B cell (primary cell): ENCODE results near the gene RBM27.

ENCODE experiments used
- EZH2 ChIP-seq: IDR thresholded peaks from 2 replicates; pipeline ENCODE4 v1.6.1; 2012; ENCODE audit warnings: borderline replicate concordance, low read depth, mild to moderate bottlenecking, moderate library complexity, low read length; ENCODE audit not compliant: insufficient read depth, poor library complexity, severe bottlenecking
- TF ChIP-seq, protein P1 (sequence below): fragments of 200-600 bp; IDR thresholded peaks from one replicate; pipeline ENCODE4 v1.8.0; 2022; ENCODE audit warnings: antibody characterized with exemption, mild to moderate bottlenecking

DNA sequence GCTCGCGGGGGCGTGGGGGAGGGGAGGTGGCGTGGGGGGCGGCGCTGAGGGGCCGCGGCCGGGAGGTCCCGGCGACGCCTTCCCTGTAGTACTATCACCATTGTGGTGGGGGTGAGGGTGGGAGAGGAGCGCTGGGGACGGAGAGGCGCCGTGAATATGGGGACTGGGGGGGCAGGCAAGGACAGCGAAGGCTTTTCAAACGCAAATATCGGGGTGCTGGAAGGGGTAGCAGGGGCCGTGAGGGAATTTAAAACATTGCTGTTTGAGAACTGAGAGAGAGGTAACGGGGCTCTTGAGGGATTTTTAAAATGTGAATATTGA, 427 bp downstream of the RBM27 start:
- TF ChIP-seq, protein P1, sequence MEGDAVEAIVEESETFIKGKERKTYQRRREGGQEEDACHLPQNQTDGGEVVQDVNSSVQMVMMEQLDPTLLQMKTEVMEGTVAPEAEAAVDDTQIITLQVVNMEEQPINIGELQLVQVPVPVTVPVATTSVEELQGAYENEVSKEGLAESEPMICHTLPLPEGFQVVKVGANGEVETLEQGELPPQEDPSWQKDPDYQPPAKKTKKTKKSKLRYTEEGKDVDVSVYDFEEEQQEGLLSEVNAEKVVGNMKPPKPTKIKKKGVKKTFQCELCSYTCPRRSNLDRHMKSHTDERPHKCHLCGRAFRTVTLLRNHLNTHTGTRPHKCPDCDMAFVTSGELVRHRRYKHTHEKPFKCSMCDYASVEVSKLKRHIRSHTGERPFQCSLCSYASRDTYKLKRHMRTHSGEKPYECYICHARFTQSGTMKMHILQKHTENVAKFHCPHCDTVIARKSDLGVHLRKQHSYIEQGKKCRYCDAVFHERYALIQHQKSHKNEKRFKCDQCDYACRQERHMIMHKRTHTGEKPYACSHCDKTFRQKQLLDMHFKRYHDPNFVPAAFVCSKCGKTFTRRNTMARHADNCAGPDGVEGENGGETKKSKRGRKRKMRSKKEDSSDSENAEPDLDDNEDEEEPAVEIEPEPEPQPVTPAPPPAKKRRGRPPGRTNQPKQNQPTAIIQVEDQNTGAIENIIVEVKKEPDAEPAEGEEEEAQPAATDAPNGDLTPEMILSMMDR, result no peak
- no peak for TF ChIP-seq EZH2
